ENCODE measurements around the gene TXNDC16.

Gene TXNDC16

DNA sequence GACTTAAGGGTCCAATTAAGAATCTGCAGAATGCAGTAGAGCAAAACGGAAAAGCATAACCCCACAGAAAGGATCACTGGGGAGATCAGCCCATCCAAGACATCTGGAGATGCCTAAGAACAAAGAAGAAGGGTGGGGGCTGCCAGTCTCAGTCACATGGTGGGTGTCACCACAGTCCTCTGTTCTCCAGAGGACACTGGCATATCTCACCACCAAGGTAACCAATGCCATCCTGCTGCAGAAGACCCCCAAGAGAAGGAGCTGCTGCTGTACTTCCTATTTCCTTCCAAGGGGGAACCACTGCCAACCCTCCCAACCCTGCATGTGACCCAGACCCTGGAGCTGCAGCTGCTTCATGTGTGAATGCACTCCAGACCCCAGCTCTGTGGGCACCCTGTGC lies 147.0 kb downstream of the TXNDC16 start:
- ChIA-PET CTCF (no interaction called here), POLR2A (ENCODE audit: low non-redundant PET) (no interaction called here)
- no peak overlapping the region for H3K27ac ChIP-seq
- TF ChIP-seq, protein P1, sequence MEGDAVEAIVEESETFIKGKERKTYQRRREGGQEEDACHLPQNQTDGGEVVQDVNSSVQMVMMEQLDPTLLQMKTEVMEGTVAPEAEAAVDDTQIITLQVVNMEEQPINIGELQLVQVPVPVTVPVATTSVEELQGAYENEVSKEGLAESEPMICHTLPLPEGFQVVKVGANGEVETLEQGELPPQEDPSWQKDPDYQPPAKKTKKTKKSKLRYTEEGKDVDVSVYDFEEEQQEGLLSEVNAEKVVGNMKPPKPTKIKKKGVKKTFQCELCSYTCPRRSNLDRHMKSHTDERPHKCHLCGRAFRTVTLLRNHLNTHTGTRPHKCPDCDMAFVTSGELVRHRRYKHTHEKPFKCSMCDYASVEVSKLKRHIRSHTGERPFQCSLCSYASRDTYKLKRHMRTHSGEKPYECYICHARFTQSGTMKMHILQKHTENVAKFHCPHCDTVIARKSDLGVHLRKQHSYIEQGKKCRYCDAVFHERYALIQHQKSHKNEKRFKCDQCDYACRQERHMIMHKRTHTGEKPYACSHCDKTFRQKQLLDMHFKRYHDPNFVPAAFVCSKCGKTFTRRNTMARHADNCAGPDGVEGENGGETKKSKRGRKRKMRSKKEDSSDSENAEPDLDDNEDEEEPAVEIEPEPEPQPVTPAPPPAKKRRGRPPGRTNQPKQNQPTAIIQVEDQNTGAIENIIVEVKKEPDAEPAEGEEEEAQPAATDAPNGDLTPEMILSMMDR (conservative IDR thresholded peaks at IDR 0.05; ENCODE audit: low read depth): no peak
- no peak for DNase-seq (ENCODE audit: low spot score)

DNA sequence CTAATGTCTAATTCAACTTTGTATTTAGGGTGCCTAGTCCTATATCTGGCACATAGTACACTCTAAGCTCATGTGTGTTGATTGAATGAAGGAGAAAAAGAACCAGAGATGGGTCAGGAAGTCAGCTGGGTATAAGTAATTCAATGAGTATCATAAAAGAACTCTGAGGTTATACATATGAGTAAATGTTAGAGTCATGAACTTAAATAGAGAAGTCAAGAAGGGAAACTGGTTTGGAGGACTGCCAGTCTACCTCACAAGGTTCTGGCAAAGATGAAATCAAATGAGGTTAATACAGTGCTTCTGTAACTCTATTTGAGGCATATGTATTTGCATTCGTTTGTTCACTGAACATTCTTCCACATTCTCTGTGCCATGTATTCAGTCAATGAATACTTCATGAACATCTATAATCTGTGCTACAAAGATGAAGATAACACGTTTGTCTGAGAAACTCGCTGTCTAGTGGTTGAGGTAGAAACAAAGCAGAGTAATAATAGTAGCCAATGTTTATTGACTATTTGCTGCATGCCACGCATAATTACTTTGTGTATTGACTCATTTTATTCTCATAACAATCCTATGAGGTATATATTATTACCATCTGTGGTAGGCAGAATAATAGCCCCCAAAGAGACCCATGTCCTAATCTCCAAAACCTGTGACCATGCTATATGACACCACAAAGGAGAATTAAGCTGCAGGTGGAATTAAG lies 149.3 kb downstream of the TXNDC16 start:
- no peak for DNase-seq (ENCODE audit: low spot score)
- CTCF ChIA-PET: no interaction called here
- POLR2A ChIA-PET (ENCODE audit: low non-redundant PET): interaction anchor here (0.6 kb wide), 1 partner anchor 40 kb away, joined by 5 read pairs; no protein-coding TSS in a partner anchor
- H3K27ac ChIP-seq: no peak overlapping the region
- TF ChIP-seq, protein P1 (conservative IDR thresholded peaks at IDR 0.05; ENCODE audit: low read depth): no peak

DNA sequence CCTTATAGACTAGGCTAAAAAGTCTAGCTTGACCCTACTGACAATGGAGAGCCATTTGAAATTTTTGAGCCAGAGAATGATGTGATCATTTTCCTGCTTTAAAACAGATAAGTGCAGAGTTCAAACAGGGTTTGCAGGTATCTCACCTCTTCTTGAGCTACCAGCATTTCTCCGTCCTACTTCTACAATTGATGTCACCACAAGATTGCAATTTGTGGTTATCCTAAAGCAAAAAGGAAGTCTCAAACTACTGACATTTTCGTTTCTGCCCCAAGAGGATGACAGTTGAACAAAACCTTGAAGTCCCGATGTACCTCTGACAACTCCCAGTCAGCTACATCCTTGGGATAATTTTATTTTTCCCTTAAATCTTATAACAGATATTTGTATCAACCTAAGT lies 151.5 kb downstream of the TXNDC16 start:
- no peak overlapping the region for H3K27ac ChIP-seq
- DNase-seq (ENCODE audit: low spot score): no peak
- ChIA-PET CTCF (no interaction called here), POLR2A (ENCODE audit: low non-redundant PET) (no interaction called here)
- TF ChIP-seq, protein P1 (conservative IDR thresholded peaks at IDR 0.05; ENCODE audit: low read depth): no peak

DNA sequence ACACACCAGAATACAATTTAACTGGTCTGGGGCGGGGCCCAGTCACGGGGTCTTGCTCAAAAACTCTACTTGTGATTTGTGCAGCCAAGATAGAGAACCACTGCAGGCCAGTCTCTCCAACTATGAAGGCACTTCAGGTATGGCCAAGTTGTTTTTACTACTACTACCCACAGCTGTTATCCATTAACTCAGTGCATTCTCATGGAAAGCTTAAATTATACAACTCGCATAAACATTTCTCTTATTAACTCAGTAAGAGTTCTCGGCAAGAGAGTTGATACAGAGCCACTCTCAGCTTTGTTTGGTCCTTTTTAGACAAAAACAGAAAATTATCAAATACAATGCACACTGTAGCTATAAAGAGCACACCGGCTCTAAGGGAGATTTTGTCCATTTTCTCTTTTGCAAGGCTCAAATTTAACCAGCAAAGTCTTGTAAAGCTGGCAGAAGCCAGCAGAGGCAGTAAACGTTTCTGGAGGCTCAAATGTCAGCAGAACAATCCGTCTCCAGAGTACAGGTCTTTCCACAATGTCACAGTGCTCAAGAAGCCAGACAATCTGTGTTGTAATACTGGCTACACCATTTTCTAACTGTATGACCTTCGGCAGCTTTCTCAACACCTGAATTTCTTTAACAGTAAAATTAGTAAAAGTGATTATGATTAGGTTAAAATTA lies 152.2 kb downstream of the TXNDC16 start:
- TF ChIP-seq, protein P1 (conservative IDR thresholded peaks at IDR 0.05; ENCODE audit: low read depth): no peak
- no peak for DNase-seq (ENCODE audit: low spot score)
- H3K27ac ChIP-seq: no peak overlapping the region
- ChIA-PET POLR2A (ENCODE audit: low non-redundant PET) (no interaction called here), CTCF (no interaction called here)

DNA sequence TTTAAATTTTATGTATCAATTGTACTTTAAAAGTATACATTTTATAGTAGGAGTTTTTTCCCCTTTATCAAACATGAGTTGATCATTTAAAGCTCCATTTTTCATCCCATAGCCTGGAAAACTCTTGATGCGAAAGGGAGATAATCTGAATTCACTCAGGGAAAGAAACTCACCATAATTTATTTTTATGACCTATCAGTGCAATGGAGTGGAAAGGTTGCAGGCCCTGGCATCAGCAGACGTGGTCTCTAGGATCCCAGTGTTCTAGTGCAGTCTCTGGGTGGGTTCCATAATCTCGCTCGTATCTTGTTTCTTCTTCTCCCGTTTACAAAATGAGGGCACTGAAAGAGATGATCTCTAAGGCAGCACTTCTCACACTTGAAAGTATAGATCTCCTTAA lies 153.2 kb downstream of the TXNDC16 start:
- TF ChIP-seq, protein P1 (conservative IDR thresholded peaks at IDR 0.05; ENCODE audit: low read depth): no peak
- CTCF ChIA-PET: no interaction called here
- POLR2A ChIA-PET (ENCODE audit: low non-redundant PET): no interaction called here
- H3K27ac ChIP-seq: no peak overlapping the region
- no peak for DNase-seq (ENCODE audit: low spot score)

DNA sequence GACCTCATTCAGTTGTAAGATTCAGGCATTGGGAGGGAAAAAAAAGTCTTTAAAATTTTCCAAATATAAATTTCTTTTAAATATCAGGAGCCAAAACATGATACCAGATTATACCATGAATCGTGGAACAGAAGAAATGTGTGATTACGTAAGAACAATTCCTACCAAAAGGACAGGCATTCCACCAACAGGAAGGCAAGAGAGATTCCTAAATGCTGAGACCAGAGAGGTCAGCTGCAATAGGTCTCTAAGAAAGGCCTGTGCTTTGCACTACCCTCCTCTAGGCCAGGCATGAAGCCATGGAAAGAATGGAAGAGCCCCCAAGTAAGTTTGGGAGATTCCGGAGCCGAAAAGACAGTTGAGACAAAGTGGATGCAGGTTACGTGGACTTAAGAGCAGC lies 154.5 kb downstream of the TXNDC16 start:
- no peak overlapping the region for H3K27ac ChIP-seq
- DNase-seq (ENCODE audit: low spot score): no peak
- TF ChIP-seq, protein P1 (conservative IDR thresholded peaks at IDR 0.05; ENCODE audit: low read depth): no peak
- POLR2A ChIA-PET (ENCODE audit: low non-redundant PET): no interaction called here
- CTCF ChIA-PET: no interaction called here

All from RWPE1 (cell line).